GM23248 (cell line): ENCODE measurements around the gene P3H4. TPM values are rescaled to one million over a fixed set of nuclear protein-coding genes. Genes with fewer than 3 reads are reported as not detected.
A peak's percentile ranks its signal among the peaks of the same experiment; 100 is the strongest.
"Not testable (repeated sequence)": the region's sequence is repeated elsewhere in the genome, so short reads cannot be mapped to it uniquely, and the experiment has no call there.

Experiments
- DNase-seq: peaks from one replicate; pipeline ENCODE4 v3.0.0-alpha.2; 2015
- H2AFZ ChIP-seq: fragments of 200-600 bp; sonication (generic); 2 replicates; pipeline ENCODE4 v1.6.1; 2016; ENCODE audit warnings: antibody characterized with exemption
- H3F3A ChIP-seq: fragments of 200-600 bp; sonication (generic); 2 replicates; pipeline ENCODE4 v1.6.1; 2016; ENCODE audit warnings: mild to moderate bottlenecking, antibody characterized with exemption, mixed run types; ENCODE audit not compliant: insufficient read depth
- H3K27ac ChIP-seq: fragments of 200-600 bp; sonication (generic); 2 replicates; pipeline ENCODE4 v1.5.1; 2016; ENCODE audit warnings: mild to moderate bottlenecking
- H3K27me3 ChIP-seq: fragments of 200-600 bp; sonication (generic); replicated peaks from 2 replicates; pipeline ENCODE4 v1.6.1; 2016; ENCODE audit warnings: mild to moderate bottlenecking; ENCODE audit not compliant: insufficient read depth
- H3K36me3 ChIP-seq: fragments of 200-600 bp; sonication (generic); 2 replicates; pipeline ENCODE4 v1.6.1; 2016; ENCODE audit warnings: low read depth, mild to moderate bottlenecking
- H3K4me1 ChIP-seq: fragments of 200-600 bp; sonication (generic); 2 replicates; pipeline ENCODE4 v1.6.1; 2016; ENCODE audit warnings: mild to moderate bottlenecking; ENCODE audit not compliant: insufficient read depth
- H3K4me2 ChIP-seq: fragments of 200-600 bp; sonication (generic); one replicate; pipeline ENCODE4 v1.6.1; 2016; ENCODE audit warnings: mild to moderate bottlenecking; ENCODE audit not compliant: unreplicated experiment
- H3K4me3 ChIP-seq: fragments of 200-600 bp; sonication (generic); 2 replicates; pipeline ENCODE4 v1.5.1; 2016; ENCODE audit warnings: mild to moderate bottlenecking
- H3K79me2 ChIP-seq: fragments of 200-600 bp; sonication (generic); 2 replicates; pipeline ENCODE4 v1.6.1; 2016; ENCODE audit warnings: mild to moderate bottlenecking; ENCODE audit not compliant: insufficient read depth
- H3K9ac ChIP-seq: fragments of 200-600 bp; sonication (generic); 2 replicates; pipeline ENCODE4 v1.6.1; 2016; ENCODE audit warnings: mild to moderate bottlenecking
- H3K9me2 ChIP-seq: fragments of 200-600 bp; sonication (generic); 2 replicates; pipeline ENCODE4 v1.6.1; 2016; ENCODE audit warnings: mixed run types, mild to moderate bottlenecking, moderate library complexity; ENCODE audit not compliant: insufficient read depth
- H3K9me3 ChIP-seq: fragments of 200-600 bp; sonication (generic); one replicate; pipeline ENCODE4 v1.6.1; 2017; ENCODE audit warnings: low read depth
- H4K20me1 ChIP-seq: fragments of 200-600 bp; sonication (generic); 2 replicates; pipeline ENCODE4 v1.6.0; 2016; ENCODE audit not compliant: insufficient read depth
- EZH2 ChIP-seq: fragments of 200-600 bp; sonication (generic); IDR thresholded peaks from 2 replicates; pipeline ENCODE4 v1.6.1; 2018; ENCODE audit warnings: antibody characterized with exemption, mild to moderate bottlenecking; ENCODE audit not compliant: insufficient read depth, poor library complexity, severe bottlenecking
- EZH2phosphoT487 ChIP-seq: fragments of 200-600 bp; sonication (generic); IDR thresholded peaks from 2 replicates; pipeline ENCODE4 v1.6.1; 2018; ENCODE audit warnings: antibody characterized with exemption, moderate library complexity, mild to moderate bottlenecking, low read depth; ENCODE audit not compliant: insufficient read depth
- WGBS, 2 experiments: methylation state at CpG; one replicate each; pipeline ENCODE4 v1.1.6; 2015 to 2017; ENCODE audit warnings: low lambda C conversion rate in 2 of 2, low coverage in 1 of 2; ENCODE audit errors: missing lambda C conversion rate in 2 of 2; 5-methylcytosine and 5-hydroxymethylcytosine counted together
- in situ Hi-C: fragments of 300-500 bp; cut with MboI; formaldehyde crosslinking; loops from 2 replicates; pipeline ENCODE4 v1.15.0; 2020
- polyA plus RNA-seq: library from polyadenylated mRNA; unstranded; fragments of >200 nt; fragmentation: Nextera tagmentation; extraction: Ambion mirVana; gene quantifications from 2 replicates; pipeline ENCODE4 v1.2.1, GENCODE V29; 2016
- total RNA-seq: library from RNA; depleted of rRNA; stranded (reverse); fragments of >200 nt; shearing (Covaris generic); gene quantifications from 2 replicates; pipeline ENCODE4 v1.2.3, GENCODE V29; 2014

P3H4 gene
- total and polyA plus RNA-seq, 2 experiments from 2014 or later, result 96.9 to 161 TPM

- Histone ChIP-seq H3K36me3 (no peaks in the 10 kb centered on the region; the same call in 1 of the 2 replicates), H3K4me2 (peak overlapping the region; percentile 82), H3K27me3 (no peaks in the 10 kb centered on the region), H3K9me2 (no peaks in the 10 kb centered on the region), H3K4me1 (0 out of 2 replicates have a peak, but pooled peaks cover 5% of the 10 kb centered on the region), H3F3A (no peaks in the 10 kb centered on the region), H3K9ac (peak overlapping the region; percentile 82), H4K20me1 (no peaks in the 10 kb centered on the region), H3K4me3 (peak overlapping the region; percentile 80), H3K9me3 (no peaks in the 10 kb centered on the region), H3K79me2 (peaks cover 16% of the 10 kb centered on the region), H3K27ac (no peak overlapping the region), H2AFZ (peak overlapping the region; percentile 93)
- in situ Hi-C loops, result no loop called here
- TF ChIP-seq EZH2 (no peak), EZH2phosphoT487 (no peak)
- DNase-seq, result peak; percentile 39
- 15 to 19% methylated on average over 13 of the region's 13 CpGs for whole genome bisulfite sequencing, 2 experiments
Measured at GRCh38 chr17:41835214-41835799, 23.6 kb upstream of the P3H4 start.

- H3K4me3 ChIP-seq, H3K9ac ChIP-seq, H3K4me1 ChIP-seq, DNase-seq, H3K27me3 ChIP-seq, H2AFZ ChIP-seq, H3K4me2 ChIP-seq, H3K9me2 ChIP-seq, H3K36me3 ChIP-seq, H3K79me2 ChIP-seq, in situ Hi-C loops, H3K27ac ChIP-seq, H4K20me1 ChIP-seq, H3F3A ChIP-seq, H3K9me3 ChIP-seq: not testable (repeated sequence)
- 88% methylated on average over 10 of the region's 10 CpGs for WGBS, 2 experiments
Measured at GRCh38 chr17:41829961-41830360, 18.2 kb upstream of the P3H4 start.

- Histone ChIP-seq H3K27me3 (no peaks in the 10 kb centered on the region), H3F3A (peaks cover 19% of the 10 kb centered on the region), H2AFZ (no peak overlapping the region), H3K9ac (no peak overlapping the region), H3K27ac (no peak overlapping the region), H3K36me3 (peaks cover 8% of the 10 kb centered on the region; the same call in 1 of the 2 replicates), H3K79me2 (no peaks in the 10 kb centered on the region), H3K4me3 (no peak overlapping the region), H3K4me2 (no peak overlapping the region), H3K9me3 (no peaks in the 10 kb centered on the region), H3K9me2 (no peaks in the 10 kb centered on the region), H3K4me1 (no peaks in the 10 kb centered on the region), H4K20me1 (no peaks in the 10 kb centered on the region)
- in situ Hi-C loops, result no loop called here
- WGBS, 2 experiments, result 89% methylated on average over 19 of the region's 19 CpGs
- TF ChIP-seq EZH2phosphoT487, result no peak
- TF ChIP-seq EZH2, result no peak
- DNase-seq, result no peak
Measured at GRCh38 chr17:41825175-41825845, 13.6 kb upstream of the P3H4 start.

- Histone ChIP-seq H4K20me1 (no peaks in the 10 kb centered on the region), H3K27ac (peak overlapping the region; percentile 38; the same call in 1 of the 2 replicates), H3K4me2 (no peak overlapping the region), H3F3A (peaks cover 28% of the 10 kb centered on the region), H3K4me3 (no peak overlapping the region), H3K9me3 (no peaks in the 10 kb centered on the region), H3K4me1 (no peaks in the 10 kb centered on the region), H3K27me3 (no peaks in the 10 kb centered on the region), H3K36me3 (no peaks in the 10 kb centered on the region), H3K79me2 (no peaks in the 10 kb centered on the region), H3K9ac (no peak overlapping the region), H3K9me2 (no peaks in the 10 kb centered on the region), H2AFZ (no peak overlapping the region)
- TF ChIP-seq EZH2 (no peak), EZH2phosphoT487 (no peak)
- in situ Hi-C loops, result no loop called here
- DNase-seq, result peak; percentile 58
- 9 to 11% methylated on average over 7 of the region's 7 CpGs for WGBS, 2 experiments
Measured at GRCh38 chr17:41824086-41824485, 12.3 kb upstream of the P3H4 start.
